GM18520 (cell line): ENCODE measurements around the gene TAPBP.
A peak's percentile ranks its signal among the peaks of the same experiment; 100 is the strongest.
"Not testable (repeated sequence)": the region's sequence is repeated elsewhere in the genome, so short reads cannot be mapped to it uniquely, and the experiment has no call there.

Experiments used
- ATAC-seq: cut with Tn5 transposase; IDR thresholded peaks from one replicate; pipeline ENCODE4 v1.9.1; 2021; ENCODE audit not compliant: unreplicated experiment

The TAPBP gene

GRCh38 chr6:33277663-33278391 is 36.1 kb downstream of the TAPBP start:
- ATAC-seq: peak; percentile 10

GRCh38 chr6:33276864-33277662 is 36.8 kb downstream of the TAPBP start, which contains the start of gene B3GALT4:
Gene B3GALT4 (plus strand): TSS chr6:33277123. CDS start chr6:33277420, 297 bp downstream.
- ATAC-seq: peak; percentile 42

GRCh38 chr6:33276581-33276863 is 37.4 kb downstream of the TAPBP start:
- ATAC-seq: no peak

- not testable (repeated sequence) for ATAC-seq
These were observed 37.9 kb downstream of the TAPBP start for GRCh38 chr6:33275795-33276580.

- ATAC-seq: no peak
These were observed 39.7 kb downstream of the TAPBP start for GRCh38 chr6:33273924-33274902.

- no peak for ATAC-seq
These were observed 40.6 kb downstream of the TAPBP start for GRCh38 chr6:33273129-33273923.

GRCh38 chr6:33272275-33273128 is 41.4 kb downstream of the TAPBP start:
- ATAC-seq: no peak

GRCh38 chr6:33271468-33272274 is 42.2 kb downstream of the TAPBP start, which contains the start of the genes RPS18 and VPS52:
Gene RPS18 (plus strand): TSS chr6:33272075. CDS start chr6:33272120, 45 bp downstream.
Gene VPS52 (minus strand): TSS chr6:33271876. CDS start chr6:33271675, 201 bp downstream.
- peak; percentile 80 for ATAC-seq

GRCh38 chr6:33271117-33271467 is 42.8 kb downstream of the TAPBP start:
- no peak for ATAC-seq

GRCh38 chr6:33264015-33264414 is 49.9 kb downstream of the TAPBP start:
- ATAC-seq: no peak

- ATAC-seq: not testable (repeated sequence)
These were observed 51.4 kb downstream of the TAPBP start for GRCh38 chr6:33262490-33262889.

GRCh38 chr6:33259032-33259431 is 54.8 kb downstream of the TAPBP start:
- no peak for ATAC-seq

GRCh38 chr6:33254591-33254990 is 59.3 kb downstream of the TAPBP start:
- ATAC-seq: no peak

- no peak for ATAC-seq
These were observed 61.1 kb downstream of the TAPBP start for GRCh38 chr6:33252759-33253158.

GRCh38 chr6:33251395-33252012 is 62.4 kb downstream of the TAPBP start:
- no peak for ATAC-seq

GRCh38 chr6:33250731-33251130 is 63.1 kb downstream of the TAPBP start:
- ATAC-seq: no peak
